DND-41 (cell line): Measurements from ENCODE around the gene C1orf210.

Source experiments
- EZH2 ChIP-seq: IDR thresholded peaks from 3 replicates; pipeline ENCODE4 v1.6.1; 2012; ENCODE audit warnings: borderline replicate concordance, low read depth, mild to moderate bottlenecking, moderate library complexity, low read length, inconsistent platforms; ENCODE audit not compliant: severe bottlenecking
- TF ChIP-seq, protein P1 (sequence below): IDR thresholded peaks from 2 replicates; pipeline ENCODE4 v1.5.1; 2012; ENCODE audit warnings: borderline replicate concordance, low read length, moderate library complexity, mild to moderate bottlenecking; ENCODE audit not compliant: poor library complexity, severe bottlenecking; ENCODE audit errors: extremely low read depth

DNA sequence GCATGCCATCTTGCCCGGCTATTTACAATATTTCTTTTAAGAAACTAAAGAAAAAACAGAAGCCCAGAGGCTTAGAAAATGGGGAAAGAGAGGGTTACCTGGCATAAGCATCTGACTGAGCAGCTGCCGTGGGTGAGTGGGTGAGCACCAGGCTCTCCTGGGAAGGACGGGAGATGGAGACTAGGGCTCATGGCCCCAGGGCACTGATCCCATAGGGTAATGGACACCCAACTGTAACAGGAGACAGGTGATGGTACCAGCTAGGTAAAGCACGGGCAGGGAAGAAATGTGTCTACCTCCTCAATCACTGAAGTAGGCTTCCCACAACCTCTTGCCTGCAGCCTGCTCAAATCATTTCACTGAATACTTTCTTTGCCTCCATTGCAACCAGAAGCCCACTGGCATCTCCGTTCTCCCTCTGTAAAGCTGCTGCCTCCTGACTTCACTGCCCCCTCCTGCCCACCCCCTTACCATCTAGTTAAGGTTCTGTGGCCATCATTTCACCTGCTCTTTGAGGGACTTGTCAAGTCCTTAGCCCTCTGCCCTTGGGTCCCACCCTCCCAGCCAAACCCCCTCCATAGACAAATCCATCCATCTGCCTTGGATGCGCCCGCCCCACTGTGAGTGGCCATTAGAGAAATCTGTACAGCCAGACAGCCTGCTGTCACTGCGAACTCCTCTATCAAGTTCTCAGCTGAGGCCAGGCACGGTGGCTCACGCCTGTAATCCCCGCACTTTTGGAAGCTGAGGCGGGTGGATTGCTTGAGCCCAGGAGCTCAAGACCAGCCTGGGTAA is 9.4 kb downstream of the C1orf210 start:
- no peak for TF ChIP-seq EZH2
- TF ChIP-seq, protein P1, sequence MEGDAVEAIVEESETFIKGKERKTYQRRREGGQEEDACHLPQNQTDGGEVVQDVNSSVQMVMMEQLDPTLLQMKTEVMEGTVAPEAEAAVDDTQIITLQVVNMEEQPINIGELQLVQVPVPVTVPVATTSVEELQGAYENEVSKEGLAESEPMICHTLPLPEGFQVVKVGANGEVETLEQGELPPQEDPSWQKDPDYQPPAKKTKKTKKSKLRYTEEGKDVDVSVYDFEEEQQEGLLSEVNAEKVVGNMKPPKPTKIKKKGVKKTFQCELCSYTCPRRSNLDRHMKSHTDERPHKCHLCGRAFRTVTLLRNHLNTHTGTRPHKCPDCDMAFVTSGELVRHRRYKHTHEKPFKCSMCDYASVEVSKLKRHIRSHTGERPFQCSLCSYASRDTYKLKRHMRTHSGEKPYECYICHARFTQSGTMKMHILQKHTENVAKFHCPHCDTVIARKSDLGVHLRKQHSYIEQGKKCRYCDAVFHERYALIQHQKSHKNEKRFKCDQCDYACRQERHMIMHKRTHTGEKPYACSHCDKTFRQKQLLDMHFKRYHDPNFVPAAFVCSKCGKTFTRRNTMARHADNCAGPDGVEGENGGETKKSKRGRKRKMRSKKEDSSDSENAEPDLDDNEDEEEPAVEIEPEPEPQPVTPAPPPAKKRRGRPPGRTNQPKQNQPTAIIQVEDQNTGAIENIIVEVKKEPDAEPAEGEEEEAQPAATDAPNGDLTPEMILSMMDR = no peak
